Measurements from ENCODE around the gene L1CAM. TPM values are rescaled to one million over a fixed set of nuclear protein-coding genes. Genes with fewer than 3 reads are reported as not detected.

The L1CAM gene
- total and polyA plus RNA-seq, 12 donors, result 0.52 to 50.1 (median 7.2) TPM

GRCh38 chrX:153873282-153874084 is 12.5 kb downstream of the L1CAM start:
- no peaks in the 10 kb centered on the region for H3K4me1 ChIP-seq (replicated peaks in 1 of 2)
- H3K36me3 ChIP-seq (replicated peaks in 1 of 2), result no peaks in the 10 kb centered on the region
- no peak overlapping the region for H3K27ac ChIP-seq
- no peak overlapping the region for H3K4me3 ChIP-seq
- intact Hi-C loops (cut with DNase I), result no loop called here
- TF ChIP-seq POLR2A (IDR thresholded peaks at IDR 0.05) (no peak), CTCF (IDR thresholded peaks at IDR 0.05) (no peak)
- H3K9me3 ChIP-seq (replicated peaks in 1 of 3), result no peaks in the 10 kb centered on the region
- peaks cover 26% of the 10 kb centered on the region for H3K27me3 ChIP-seq
- WGBS, 4 donors, result 40 to 70% (median 55%) methylated on average over 1 to 7 of the region's 7 CpGs
- DNase-seq, result peak in 1 of 7 donors; percentile 76

GRCh38 chrX:153871946-153872878 is 13.8 kb downstream of the L1CAM start:
- intact Hi-C loops (cut with DNase I), result no loop called here
- no peak for TF ChIP-seq POLR2A (IDR thresholded peaks at IDR 0.05)
- no peak for TF ChIP-seq CTCF (IDR thresholded peaks at IDR 0.05)
- peaks cover 19% of the 10 kb centered on the region for H3K27me3 ChIP-seq
- H3K9me3 ChIP-seq (replicated peaks in 1 of 3), result no peaks in the 10 kb centered on the region
- H3K4me3 ChIP-seq, result no peak overlapping the region
- H3K4me1 ChIP-seq (replicated peaks in 1 of 2), result no peaks in the 10 kb centered on the region
- WGBS, 4 donors, result 71 to 79% (median 73%) methylated on average over 5 to 29 of the region's 29 CpGs
- no peak for DNase-seq
- no peak overlapping the region for H3K27ac ChIP-seq
- H3K36me3 ChIP-seq (replicated peaks in 1 of 2), result no peaks in the 10 kb centered on the region

- no peak for DNase-seq
- Histone ChIP-seq H3K4me1 (replicated peaks in 1 of 2) (no peaks in the 10 kb centered on the region), H3K4me3 (no peak overlapping the region), H3K27me3 (peaks cover 14% of the 10 kb centered on the region), H3K9me3 (replicated peaks in 1 of 3) (no peaks in the 10 kb centered on the region), H3K27ac (no peak overlapping the region), H3K36me3 (replicated peaks in 1 of 2) (no peaks in the 10 kb centered on the region)
- no peak for TF ChIP-seq POLR2A (IDR thresholded peaks at IDR 0.05)
- 28 to 47% (median 42%) methylated on average over 5 to 6 of the region's 6 CpGs for WGBS, 4 donors
- intact Hi-C loops (cut with DNase I), result no loop called here
Observed at GRCh38 chrX:153871451-153871850, 14.5 kb downstream of the L1CAM start.

GRCh38 chrX:153870791-153871360 is 15.1 kb downstream of the L1CAM start:
- DNase-seq, result no peak
- WGBS, 4 donors, result 41 to 58% (median 52%) methylated on average over 8 to 21 of the region's 21 CpGs; no CpG with 5 or more reads in 1 of the 4 donors

More at GRCh38 chrX:153870791-153871360, 15.1 kb downstream of the L1CAM start:
- no peaks in the 10 kb centered on the region for H3K4me1 ChIP-seq (replicated peaks in 1 of 2)
- no peak overlapping the region for H3K27ac ChIP-seq
- H3K9me3 ChIP-seq (replicated peaks in 1 of 3), result no peaks in the 10 kb centered on the region
- no peak overlapping the region for H3K4me3 ChIP-seq
- H3K27me3 ChIP-seq, result peaks cover 13% of the 10 kb centered on the region
- TF ChIP-seq POLR2A (IDR thresholded peaks at IDR 0.05) (no peak), CTCF (IDR thresholded peaks at IDR 0.05) (no peak)
- intact Hi-C loops (cut with DNase I), result no loop called here
- no peaks in the 10 kb centered on the region for H3K36me3 ChIP-seq (replicated peaks in 1 of 2)

All from adrenal gland (tissue), 12 donors.